HepG2 (cell line): ENCODE measurements around the gene DDI2. TPM values are rescaled to one million over a fixed set of nuclear protein-coding genes. Genes with fewer than 3 reads are reported as not detected.
A peak's percentile ranks its signal among the peaks of the same experiment; 100 is the strongest.

ENCODE experiments used
- BCL6 ChIP-seq: IDR thresholded peaks from 2 replicates; pipeline ENCODE4 v1.6.1; 2016; ENCODE audit warnings: missing genetic modification reagents, missing compliant biosample characterization
- CBX2 ChIP-seq, 2 experiments: fragments of 200-600 bp in 1 of 2; sonication (generic); formaldehyde crosslinking in 1 of 2; IDR thresholded peaks; 2 replicates each; pipeline versions ENCODE4 v1.7.0 to v1.8.1; 2018 to 2022; ENCODE audit warnings: low read depth in 2 of 2, low read length in 1 of 2, mild to moderate bottlenecking in 1 of 2, missing genetic modification reagents in 1 of 2
- CHD4 ChIP-seq: fragments of 200-600 bp; sonication (generic); IDR thresholded peaks from 2 replicates; pipeline ENCODE4 v1.7.0; 2017; ENCODE audit warnings: mild to moderate bottlenecking, low read length, borderline replicate concordance
- GLI4 ChIP-seq: sonication (generic); formaldehyde crosslinking; IDR thresholded peaks from 2 replicates; pipeline ENCODE4 v1.5.1; 2020; ENCODE audit warnings: missing genetic modification reagents, mild to moderate bottlenecking, moderate library complexity, borderline replicate concordance
- HMG20B ChIP-seq: conservative IDR thresholded peaks from 2 replicates; pipeline ENCODE4 v1.6.1; 2016; ENCODE audit warnings: missing genetic modification reagents, missing compliant biosample characterization
- KDM5A ChIP-seq: fragments of 200-600 bp; sonication (generic); IDR thresholded peaks from 2 replicates; pipeline ENCODE4 v1.7.0; 2018; ENCODE audit warnings: antibody characterized with exemption, mild to moderate bottlenecking, low read length, borderline replicate concordance
- KLF15 ChIP-seq: sonication (generic); formaldehyde crosslinking; IDR thresholded peaks from 2 replicates; pipeline ENCODE4 v1.8.1; 2023; ENCODE audit warnings: borderline replicate concordance, mild to moderate bottlenecking, inconsistent platforms, missing genetic modification reagents, mixed read lengths
- MAFG ChIP-seq: sonication (generic); formaldehyde crosslinking; IDR thresholded peaks from 2 replicates; pipeline ENCODE4 v1.5.1; 2020; ENCODE audit warnings: mild to moderate bottlenecking, missing genetic modification reagents
- SNRNP70 ChIP-seq: fragments of 200-400 bp; formaldehyde crosslinking; IDR thresholded peaks from 2 replicates; pipeline ENCODE4 v1.6.1; 2017; ENCODE audit warnings: mild to moderate bottlenecking, low read depth, low read length, moderate library complexity
- TEAD3 ChIP-seq: optimal IDR thresholded peaks from 2 replicates; pipeline ENCODE3; 2016; ENCODE audit warnings: borderline replicate concordance
- ZNF263 ChIP-seq: sonication (generic); formaldehyde crosslinking; IDR thresholded peaks from 2 replicates; pipeline ENCODE4 v1.4.0; 2020; ENCODE audit warnings: missing genetic modification reagents
- ZNF451 ChIP-seq: sonication (generic); formaldehyde crosslinking; IDR thresholded peaks from 2 replicates; pipeline ENCODE4 v1.5.0; 2020; ENCODE audit warnings: mild to moderate bottlenecking, missing genetic modification reagents
- ZNF761 ChIP-seq: sonication (generic); formaldehyde crosslinking; conservative IDR thresholded peaks from 2 replicates; pipeline ENCODE4 v1.4.0; 2020; ENCODE audit warnings: mild to moderate bottlenecking, missing genetic modification reagents
- ZNF850 ChIP-seq: sonication (generic); formaldehyde crosslinking; conservative IDR thresholded peaks from 2 replicates; pipeline ENCODE4 v1.9.0; 2021; ENCODE audit warnings: mild to moderate bottlenecking, missing genetic modification reagents
- polyA plus RNA-seq, 8 experiments: library from polyadenylated mRNA; depleted of rRNA in 3 of 8; stranded (reverse) in 7 of 8; unstranded in 1 of 8; fragments of >200 nt; fragmentation: Illumina TruSeq in 4 of 8; extraction: Trizol in 4 of 8; gene quantifications; 2 replicates each; pipeline versions ENCODE4 v1.2.1 to v1.2.3, GENCODE V29; 2011 to 2016; ENCODE audit warnings: low read depth in 4 of 8, missing spikeins in 1 of 8, mixed read lengths in 1 of 8; ENCODE audit not compliant: insufficient read depth in 1 of 8
- total RNA-seq, 5 experiments: library from RNA; depleted of rRNA; stranded (reverse); fragments of >200 nt; fragmentation: Illumina TruSeq; extraction: Trizol; gene quantifications; 2 replicates each; pipeline ENCODE4 v1.2.3, GENCODE V29; 2016; ENCODE audit warnings: low read depth in 1 of 5
- TF ChIP-seq, protein P1 (sequence below): sonication (generic); formaldehyde crosslinking; IDR thresholded peaks from 2 replicates; pipeline ENCODE4 v1.4.0; 2020; ENCODE audit warnings: missing genetic modification reagents
- TF ChIP-seq, protein P2 (sequence below): sonication (generic); formaldehyde crosslinking; IDR thresholded peaks from 2 replicates; pipeline ENCODE4 v1.4.0; 2020; ENCODE audit warnings: mild to moderate bottlenecking, missing genetic modification reagents, borderline replicate concordance
- TF ChIP-seq, protein P3 (sequence below): sonication (generic); formaldehyde crosslinking; IDR thresholded peaks from 2 replicates; pipeline ENCODE4 v1.4.0; 2020; ENCODE audit warnings: missing genetic modification reagents

Gene DDI2
- total and polyA plus RNA-seq, 2 of the 13 experiments (the other 11 are each of a cell fraction or from before 2014, with no cell fraction given): 8.5 to 25.7 TPM

- TF ChIP-seq CHD4 (peak; percentile 37; the same call in 1 of the 2 replicates), SNRNP70 (no peak), MAFG (no peak), KDM5A (no peak), ZNF451 (CRISPR knock-in tag) (no peak), ZNF761 (CRISPR knock-in tag) (no peak), ZNF850 (CRISPR knock-in tag) (no peak), GLI4 (CRISPR knock-in tag) (no peak), KLF15 (CRISPR knock-in tag) (no peak), ZNF263 (no peak), TEAD3 (CRISPR knock-in tag) (peak; percentile 33), CBX2 (IDR thresholded peaks at IDR 0.05; ENCODE audit: low read depth, low read length) (no peak), CBX2 (CRISPR knock-in tag; IDR thresholded peaks at IDR 0.05; ENCODE audit: low read depth) (no peak), BCL6 (CRISPR knock-in tag) (peak; percentile 83), HMG20B (CRISPR knock-in tag) (no peak; the same call in 1 of the 2 replicates)
- TF ChIP-seq, protein P1, sequence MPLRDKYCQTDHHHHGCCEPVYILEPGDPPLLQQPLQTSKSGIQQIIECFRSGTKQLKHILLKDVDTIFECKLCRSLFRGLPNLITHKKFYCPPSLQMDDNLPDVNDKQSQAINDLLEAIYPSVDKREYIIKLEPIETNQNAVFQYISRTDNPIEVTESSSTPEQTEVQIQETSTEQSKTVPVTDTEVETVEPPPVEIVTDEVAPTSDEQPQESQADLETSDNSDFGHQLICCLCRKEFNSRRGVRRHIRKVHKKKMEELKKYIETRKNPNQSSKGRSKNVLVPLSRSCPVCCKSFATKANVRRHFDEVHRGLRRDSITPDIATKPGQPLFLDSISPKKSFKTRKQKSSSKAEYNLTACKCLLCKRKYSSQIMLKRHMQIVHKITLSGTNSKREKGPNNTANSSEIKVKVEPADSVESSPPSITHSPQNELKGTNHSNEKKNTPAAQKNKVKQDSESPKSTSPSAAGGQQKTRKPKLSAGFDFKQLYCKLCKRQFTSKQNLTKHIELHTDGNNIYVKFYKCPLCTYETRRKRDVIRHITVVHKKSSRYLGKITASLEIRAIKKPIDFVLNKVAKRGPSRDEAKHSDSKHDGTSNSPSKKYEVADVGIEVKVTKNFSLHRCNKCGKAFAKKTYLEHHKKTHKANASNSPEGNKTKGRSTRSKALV: no peak
- TF ChIP-seq, protein P2, sequence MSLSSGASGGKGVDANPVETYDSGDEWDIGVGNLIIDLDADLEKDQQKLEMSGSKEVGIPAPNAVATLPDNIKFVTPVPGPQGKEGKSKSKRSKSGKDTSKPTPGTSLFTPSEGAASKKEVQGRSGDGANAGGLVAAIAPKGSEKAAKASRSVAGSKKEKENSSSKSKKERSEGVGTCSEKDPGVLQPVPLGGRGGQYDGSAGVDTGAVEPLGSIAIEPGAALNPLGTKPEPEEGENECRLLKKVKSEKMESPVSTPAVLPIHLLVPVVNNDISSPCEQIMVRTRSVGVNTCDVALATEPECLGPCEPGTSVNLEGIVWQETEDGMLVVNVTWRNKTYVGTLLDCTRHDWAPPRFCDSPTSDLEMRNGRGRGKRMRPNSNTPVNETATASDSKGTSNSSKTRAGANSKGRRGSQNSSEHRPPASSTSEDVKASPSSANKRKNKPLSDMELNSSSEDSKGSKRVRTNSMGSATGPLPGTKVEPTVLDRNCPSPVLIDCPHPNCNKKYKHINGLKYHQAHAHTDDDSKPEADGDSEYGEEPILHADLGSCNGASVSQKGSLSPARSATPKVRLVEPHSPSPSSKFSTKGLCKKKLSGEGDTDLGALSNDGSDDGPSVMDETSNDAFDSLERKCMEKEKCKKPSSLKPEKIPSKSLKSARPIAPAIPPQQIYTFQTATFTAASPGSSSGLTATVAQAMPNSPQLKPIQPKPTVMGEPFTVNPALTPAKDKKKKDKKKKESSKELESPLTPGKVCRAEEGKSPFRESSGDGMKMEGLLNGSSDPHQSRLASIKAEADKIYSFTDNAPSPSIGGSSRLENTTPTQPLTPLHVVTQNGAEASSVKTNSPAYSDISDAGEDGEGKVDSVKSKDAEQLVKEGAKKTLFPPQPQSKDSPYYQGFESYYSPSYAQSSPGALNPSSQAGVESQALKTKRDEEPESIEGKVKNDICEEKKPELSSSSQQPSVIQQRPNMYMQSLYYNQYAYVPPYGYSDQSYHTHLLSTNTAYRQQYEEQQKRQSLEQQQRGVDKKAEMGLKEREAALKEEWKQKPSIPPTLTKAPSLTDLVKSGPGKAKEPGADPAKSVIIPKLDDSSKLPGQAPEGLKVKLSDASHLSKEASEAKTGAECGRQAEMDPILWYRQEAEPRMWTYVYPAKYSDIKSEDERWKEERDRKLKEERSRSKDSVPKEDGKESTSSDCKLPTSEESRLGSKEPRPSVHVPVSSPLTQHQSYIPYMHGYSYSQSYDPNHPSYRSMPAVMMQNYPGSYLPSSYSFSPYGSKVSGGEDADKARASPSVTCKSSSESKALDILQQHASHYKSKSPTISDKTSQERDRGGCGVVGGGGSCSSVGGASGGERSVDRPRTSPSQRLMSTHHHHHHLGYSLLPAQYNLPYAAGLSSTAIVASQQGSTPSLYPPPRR (CRISPR knock-in tag): peak; percentile 75; the same call in 1 of the 2 replicates
- TF ChIP-seq, protein P3, sequence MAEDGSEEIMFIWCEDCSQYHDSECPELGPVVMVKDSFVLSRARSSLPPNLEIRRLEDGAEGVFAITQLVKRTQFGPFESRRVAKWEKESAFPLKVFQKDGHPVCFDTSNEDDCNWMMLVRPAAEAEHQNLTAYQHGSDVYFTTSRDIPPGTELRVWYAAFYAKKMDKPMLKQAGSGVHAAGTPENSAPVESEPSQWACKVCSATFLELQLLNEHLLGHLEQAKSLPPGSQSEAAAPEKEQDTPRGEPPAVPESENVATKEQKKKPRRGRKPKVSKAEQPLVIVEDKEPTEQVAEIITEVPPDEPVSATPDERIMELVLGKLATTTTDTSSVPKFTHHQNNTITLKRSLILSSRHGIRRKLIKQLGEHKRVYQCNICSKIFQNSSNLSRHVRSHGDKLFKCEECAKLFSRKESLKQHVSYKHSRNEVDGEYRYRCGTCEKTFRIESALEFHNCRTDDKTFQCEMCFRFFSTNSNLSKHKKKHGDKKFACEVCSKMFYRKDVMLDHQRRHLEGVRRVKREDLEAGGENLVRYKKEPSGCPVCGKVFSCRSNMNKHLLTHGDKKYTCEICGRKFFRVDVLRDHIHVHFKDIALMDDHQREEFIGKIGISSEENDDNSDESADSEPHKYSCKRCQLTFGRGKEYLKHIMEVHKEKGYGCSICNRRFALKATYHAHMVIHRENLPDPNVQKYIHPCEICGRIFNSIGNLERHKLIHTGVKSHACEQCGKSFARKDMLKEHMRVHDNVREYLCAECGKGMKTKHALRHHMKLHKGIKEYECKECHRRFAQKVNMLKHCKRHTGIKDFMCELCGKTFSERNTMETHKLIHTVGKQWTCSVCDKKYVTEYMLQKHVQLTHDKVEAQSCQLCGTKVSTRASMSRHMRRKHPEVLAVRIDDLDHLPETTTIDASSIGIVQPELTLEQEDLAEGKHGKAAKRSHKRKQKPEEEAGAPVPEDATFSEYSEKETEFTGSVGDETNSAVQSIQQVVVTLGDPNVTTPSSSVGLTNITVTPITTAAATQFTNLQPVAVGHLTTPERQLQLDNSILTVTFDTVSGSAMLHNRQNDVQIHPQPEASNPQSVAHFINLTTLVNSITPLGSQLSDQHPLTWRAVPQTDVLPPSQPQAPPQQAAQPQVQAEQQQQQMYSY (CRISPR knock-in tag): no peak
Measured at GRCh38 chr1:15605398-15606383, 11.6 kb upstream of the DDI2 start (continued).
